ENCODE results near the gene CBLC. TPM values are rescaled to one million over a fixed set of nuclear protein-coding genes. Genes with fewer than 3 reads are reported as not detected.

The CBLC gene
- total and polyA plus RNA-seq, 10 of the 15 experiments (the other 5 are each of a cell fraction or from before 2014, with no cell fraction given) = not detected

DNA sequence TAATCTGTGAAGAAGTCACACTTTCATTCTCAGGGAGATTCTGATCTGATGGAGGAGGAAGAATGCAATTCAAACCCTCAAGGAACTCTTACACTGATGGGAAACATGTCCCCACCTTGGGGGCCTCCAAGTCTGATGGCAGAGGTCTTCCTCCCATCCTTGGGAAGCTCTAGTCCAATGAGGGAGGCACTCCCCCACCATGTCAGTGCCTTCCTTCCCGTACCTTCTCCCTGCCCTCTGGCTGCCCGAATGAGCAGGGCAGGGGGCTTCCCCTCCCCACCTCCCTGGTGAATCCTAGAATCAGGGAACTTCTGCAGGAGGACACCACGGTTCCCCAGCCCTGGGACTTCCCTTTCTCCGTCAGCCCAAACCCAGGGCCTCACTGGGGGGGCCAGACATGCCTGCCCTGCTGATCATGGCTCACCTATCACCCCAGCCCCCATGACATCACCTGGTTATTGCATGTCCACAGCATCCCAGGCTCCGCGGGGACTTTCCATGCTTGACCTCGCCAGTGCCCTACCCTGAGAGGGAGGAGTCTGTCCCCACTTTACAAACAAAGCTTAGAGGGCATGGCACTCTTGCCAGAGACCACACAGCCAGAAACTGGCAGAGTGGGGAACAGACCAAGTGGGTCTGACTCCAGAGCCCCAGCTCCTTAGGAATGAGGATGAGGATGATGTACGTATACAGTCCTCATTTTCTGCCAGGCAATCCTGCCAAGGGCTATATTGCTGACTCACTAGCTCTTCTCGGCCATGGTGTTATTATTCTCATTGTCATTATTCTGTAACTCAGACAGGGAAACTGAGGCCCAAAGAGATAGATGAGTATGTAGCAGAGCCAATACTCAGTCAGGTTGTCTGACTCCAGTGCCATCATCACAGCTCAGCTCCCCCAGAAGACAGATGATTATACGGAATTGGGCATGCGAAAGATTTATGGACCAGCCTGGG lies 38.8 kb upstream of the CBLC start:
- Histone ChIP-seq H3K4me3 (no peak overlapping the region), H3K27me3 (replicated peaks in 1 of 2; ENCODE audit: control insufficient read depth in 2 of 2, insufficient read depth in 2 of 2, low read length in 1 of 2) (no peaks in the 10 kb centered on the region), H3K9ac (ENCODE audit: control insufficient read depth, insufficient read depth, low read length) (no peak overlapping the region), H2AFZ (ENCODE audit: control insufficient read depth, low read depth, low read length) (no peak overlapping the region), H3K4me1 (ENCODE audit: control insufficient read depth, insufficient read depth, low read length) (peaks cover 35% of the 10 kb centered on the region), H3K27ac (ENCODE audit: control insufficient read depth, insufficient read depth) (peak overlapping the region; percentile 77), H3K36me3 (ENCODE audit: control insufficient read depth in 2 of 2, insufficient read depth in 2 of 2, low read length in 1 of 2) (no peaks in the 10 kb centered on the region), H4K20me1 (ENCODE audit: control insufficient read depth, insufficient read depth) (no peaks in the 10 kb centered on the region), H3K9me3 (replicated peaks; ENCODE audit: control insufficient read depth, insufficient read depth, low read length) (no peaks in the 10 kb centered on the region), H3K4me2 (ENCODE audit: control insufficient read depth, insufficient read depth) (no peak overlapping the region; the same call in 1 of the 2 replicates), H3K79me2 (ENCODE audit: control insufficient read depth, insufficient read depth, low read length) (no peaks in the 10 kb centered on the region)
- ChIA-PET POLR2A (interaction anchor here (0.5 to 3.8 kb wide), 9 partner anchors 10 to 33 kb away, joined by 3 to 20 read pairs (median 5); partner anchors contain the start of gene BCL3), RAD21 (ENCODE audit: unreplicated experiment) (interaction anchor here (0.8 to 2.6 kb wide), 6 partner anchors 11 to 84 kb away, joined by 3 to 27 read pairs (median 3); no protein-coding TSS in a partner anchor), SMC1A (ENCODE audit: uncharacterized antibody, unreplicated experiment) (interaction anchor here (1.0 to 3.5 kb wide), 8 partner anchors 10 to 50 kb away, joined by 3 to 36 read pairs (median 6); no protein-coding TSS in a partner anchor), CTCF (interaction anchor here (1.5 to 3.6 kb wide), 7 partner anchors 10 to 50 kb away, joined by 3 to 34 read pairs (median 9); no protein-coding TSS in a partner anchor)
- ATAC-seq (peak; percentile 73), FAIRE-seq (no peak), DNase-seq (ENCODE audit: low read depth, low spot score) (no peak)
- in situ Hi-C loops (cut with MboI) (no loop called here), intact Hi-C loops (cut with micrococcal nuclease; ENCODE audit: unreplicated experiment) (no loop called here)
- BruUV-seq (replicated peaks) = no TSS peak
- WGBS (ENCODE audit: insufficient coverage, insufficient replicate concordance, low lambda C conversion rate, missing lambda C conversion rate) = 39% methylated on average over 11 of the region's 11 CpGs
- peak; percentile 95 for TF ChIP-seq NR2F1 (conservative IDR thresholded peaks at IDR 0.05)
- TF ChIP-seq EED (IDR thresholded peaks at IDR 0.05; ENCODE audit: low read depth) = peak; percentile 78
- TF ChIP-seq RCOR1 (conservative IDR thresholded peaks at IDR 0.05; ENCODE audit: low read depth, low read length) = no peak
- peak; percentile 42; the same call in 1 of the 2 replicates for TF ChIP-seq DPF2 (IDR thresholded peaks at IDR 0.05)
- TF ChIP-seq GATAD2B (conservative IDR thresholded peaks at IDR 0.05; ENCODE audit: low read depth) = peak; percentile 53; the same call in 1 of the 2 replicates
- TF ChIP-seq, protein P1, sequence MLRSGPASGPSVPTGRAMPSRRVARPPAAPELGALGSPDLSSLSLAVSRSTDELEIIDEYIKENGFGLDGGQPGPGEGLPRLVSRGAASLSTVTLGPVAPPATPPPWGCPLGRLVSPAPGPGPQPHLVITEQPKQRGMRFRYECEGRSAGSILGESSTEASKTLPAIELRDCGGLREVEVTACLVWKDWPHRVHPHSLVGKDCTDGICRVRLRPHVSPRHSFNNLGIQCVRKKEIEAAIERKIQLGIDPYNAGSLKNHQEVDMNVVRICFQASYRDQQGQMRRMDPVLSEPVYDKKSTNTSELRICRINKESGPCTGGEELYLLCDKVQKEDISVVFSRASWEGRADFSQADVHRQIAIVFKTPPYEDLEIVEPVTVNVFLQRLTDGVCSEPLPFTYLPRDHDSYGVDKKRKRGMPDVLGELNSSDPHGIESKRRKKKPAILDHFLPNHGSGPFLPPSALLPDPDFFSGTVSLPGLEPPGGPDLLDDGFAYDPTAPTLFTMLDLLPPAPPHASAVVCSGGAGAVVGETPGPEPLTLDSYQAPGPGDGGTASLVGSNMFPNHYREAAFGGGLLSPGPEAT (IDR thresholded peaks at IDR 0.05; ENCODE audit: low read depth) = 0 out of 2 replicates have a peak, but pooled peaks have one; percentile 56
- TF ChIP-seq, protein P2, sequence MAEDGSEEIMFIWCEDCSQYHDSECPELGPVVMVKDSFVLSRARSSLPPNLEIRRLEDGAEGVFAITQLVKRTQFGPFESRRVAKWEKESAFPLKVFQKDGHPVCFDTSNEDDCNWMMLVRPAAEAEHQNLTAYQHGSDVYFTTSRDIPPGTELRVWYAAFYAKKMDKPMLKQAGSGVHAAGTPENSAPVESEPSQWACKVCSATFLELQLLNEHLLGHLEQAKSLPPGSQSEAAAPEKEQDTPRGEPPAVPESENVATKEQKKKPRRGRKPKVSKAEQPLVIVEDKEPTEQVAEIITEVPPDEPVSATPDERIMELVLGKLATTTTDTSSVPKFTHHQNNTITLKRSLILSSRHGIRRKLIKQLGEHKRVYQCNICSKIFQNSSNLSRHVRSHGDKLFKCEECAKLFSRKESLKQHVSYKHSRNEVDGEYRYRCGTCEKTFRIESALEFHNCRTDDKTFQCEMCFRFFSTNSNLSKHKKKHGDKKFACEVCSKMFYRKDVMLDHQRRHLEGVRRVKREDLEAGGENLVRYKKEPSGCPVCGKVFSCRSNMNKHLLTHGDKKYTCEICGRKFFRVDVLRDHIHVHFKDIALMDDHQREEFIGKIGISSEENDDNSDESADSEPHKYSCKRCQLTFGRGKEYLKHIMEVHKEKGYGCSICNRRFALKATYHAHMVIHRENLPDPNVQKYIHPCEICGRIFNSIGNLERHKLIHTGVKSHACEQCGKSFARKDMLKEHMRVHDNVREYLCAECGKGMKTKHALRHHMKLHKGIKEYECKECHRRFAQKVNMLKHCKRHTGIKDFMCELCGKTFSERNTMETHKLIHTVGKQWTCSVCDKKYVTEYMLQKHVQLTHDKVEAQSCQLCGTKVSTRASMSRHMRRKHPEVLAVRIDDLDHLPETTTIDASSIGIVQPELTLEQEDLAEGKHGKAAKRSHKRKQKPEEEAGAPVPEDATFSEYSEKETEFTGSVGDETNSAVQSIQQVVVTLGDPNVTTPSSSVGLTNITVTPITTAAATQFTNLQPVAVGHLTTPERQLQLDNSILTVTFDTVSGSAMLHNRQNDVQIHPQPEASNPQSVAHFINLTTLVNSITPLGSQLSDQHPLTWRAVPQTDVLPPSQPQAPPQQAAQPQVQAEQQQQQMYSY (CRISPR knock-in tag; IDR thresholded peaks at IDR 0.05) = no peak
- peak; percentile 78 for TF ChIP-seq ATF7 (IDR thresholded peaks at IDR 0.05; ENCODE audit: low read depth)
- TF ChIP-seq NBN (IDR thresholded peaks at IDR 0.05) = 0 out of 2 replicates have a peak, but pooled peaks have one; percentile 25
- TF ChIP-seq SPI1 (IDR thresholded peaks at IDR 0.05; ENCODE audit: borderline replicate concordance, insufficient read depth, low read depth, low read length) = peak; percentile 32; the same call in 1 of the 2 replicates
- TF ChIP-seq SIN3A (IDR thresholded peaks at IDR 0.05; ENCODE audit: low read depth, low read length) = no peak
- no peak for TF ChIP-seq CBX3 (IDR thresholded peaks at IDR 0.05; ENCODE audit: borderline replicate concordance, low read depth)
- TF ChIP-seq RELA (IDR thresholded peaks at IDR 0.05; ENCODE audit: borderline replicate concordance, partially characterized antibody) = peak; percentile 40
- TF ChIP-seq ETV6 (conservative IDR thresholded peaks at IDR 0.05 in 1 of 2, IDR thresholded peaks at IDR 0.05 in 1 of 2; ENCODE audit: borderline replicate concordance in 1 of 2, low read depth in 1 of 2) = no peak
- peak in 1 of 2 experiments; percentile 18; a peak in 2 of 4 replicates for TF ChIP-seq BHLHE40 (IDR thresholded peaks at IDR 0.05; ENCODE audit: borderline replicate concordance in 1 of 2, low read depth in 2 of 2, low read length in 1 of 2)
- peak; percentile 72 to 78 for TF ChIP-seq IKZF2 (IDR thresholded peaks at IDR 0.05)
- TF ChIP-seq MTA2 (IDR thresholded peaks at IDR 0.05; ENCODE audit: low read depth) = peak; percentile 35
- peak; percentile 93 for TF ChIP-seq IKZF1 (conservative IDR thresholded peaks at IDR 0.05)

Data from GM12878 (cell line).